Endothelial cell of umbilical vein (primary cell): Measurements from ENCODE around the gene EXD3.

ENCODE experiments used
- CTCF ChIP-seq, 2 donors: IDR thresholded peaks; 1 replicate in 1 of 2; 2 replicates in 1 of 2; pipeline ENCODE4 v1.5.1; 2011; ENCODE audit warnings: low read length in 2 of 2, mild to moderate bottlenecking in 2 of 2, moderate library complexity in 2 of 2, control low read depth in 1 of 2, inconsistent platforms in 1 of 2, low read depth in 1 of 2; ENCODE audit not compliant: insufficient read depth in 1 of 2; ENCODE audit errors: extremely low read depth in 1 of 2
- EZH2 ChIP-seq: IDR thresholded peaks from 2 replicates; pipeline ENCODE4 v1.6.1; 2012; ENCODE audit warnings: borderline replicate concordance, low read depth, mild to moderate bottlenecking, moderate library complexity, low read length, inconsistent platforms; ENCODE audit not compliant: severe bottlenecking
- FOS ChIP-seq: IDR thresholded peaks from 2 replicates; pipeline ENCODE4 v1.6.1; 2011; ENCODE audit warnings: mild to moderate bottlenecking, low read length, moderate library complexity, borderline replicate concordance; ENCODE audit not compliant: insufficient read depth
- GATA2 ChIP-seq: IDR thresholded peaks from 2 replicates; pipeline ENCODE4 v1.7.0; 2011; ENCODE audit warnings: low read depth, mild to moderate bottlenecking, moderate library complexity, mixed read lengths, low read length; ENCODE audit not compliant: insufficient read length, insufficient read depth
- JUN ChIP-seq: IDR thresholded peaks from 2 replicates; pipeline ENCODE4 v1.6.1; 2011; ENCODE audit warnings: borderline replicate concordance, low read depth; ENCODE audit not compliant: insufficient read length, insufficient read depth
- MAX ChIP-seq: IDR thresholded peaks from 2 replicates; pipeline ENCODE4 v1.6.1; 2011; ENCODE audit not compliant: insufficient read depth, insufficient read length
- MYC ChIP-seq: IDR thresholded peaks from one replicate; pipeline ENCODE4 v1.6.1; 2011; ENCODE audit warnings: mild to moderate bottlenecking, low read depth, low read length
- POLR2A ChIP-seq: IDR thresholded peaks from 2 replicates; pipeline ENCODE4 v1.6.1; 2012; ENCODE audit warnings: low read depth, mild to moderate bottlenecking, control low read depth, low read length
- POLR2AphosphoS5 ChIP-seq: IDR thresholded peaks from 2 replicates; pipeline ENCODE4 v1.6.1; 2012; ENCODE audit warnings: low read depth, mild to moderate bottlenecking, control low read depth, low read length, moderate library complexity; ENCODE audit not compliant: insufficient read depth

- TF ChIP-seq POLR2AphosphoS5 = no peak
- TF ChIP-seq CTCF (IDR thresholded peaks at IDR 0.05; ENCODE audit: extremely low read depth in 1 of 2, insufficient read depth in 1 of 2, low read depth in 1 of 2, low read length in 2 of 2) = no peak
- TF ChIP-seq GATA2 = no peak
- no peak for TF ChIP-seq MAX
- no peak for TF ChIP-seq FOS
- TF ChIP-seq POLR2A = no peak
- TF ChIP-seq EZH2 = no peak
- no peak for TF ChIP-seq JUN
- TF ChIP-seq MYC = no peak
Measured at GRCh38 chr9:137409515-137409914, 13.4 kb downstream of the EXD3 start.
